ENCODE measurements around the gene OR2H1.

The OR2H1 gene

DNA sequence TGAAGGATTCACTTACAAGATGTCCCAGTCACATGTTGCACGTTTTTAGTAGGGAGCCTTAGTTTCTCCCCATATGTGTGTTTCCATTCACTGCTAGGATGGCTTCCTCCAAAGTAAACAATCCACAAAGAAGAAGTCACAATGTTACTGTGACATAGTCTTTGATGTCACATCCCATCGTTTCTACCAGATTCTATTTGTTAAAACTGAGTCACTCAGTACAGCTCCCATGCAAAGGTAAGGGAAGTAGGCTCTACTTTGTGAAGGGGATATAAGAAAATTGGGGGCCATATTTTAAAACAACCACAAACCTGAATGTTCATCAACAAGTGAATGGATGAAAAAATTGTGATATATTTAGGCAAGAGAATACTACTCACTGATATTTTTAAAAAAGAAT is at the start of gene OR2H1, which contains the start of gene OR11A1:
Gene OR2H1, plus strand, starts transcription at position 185 of the 400 bp plus-strand sequence. CDS start 4,615 bp downstream, outside the sequence.
Gene OR11A1, minus strand, starts transcription at position 101 of the 400 bp plus-strand sequence. CDS start 29,430 bp downstream, outside the sequence.
- Histone ChIP-seq H3K4me1 (ENCODE audit: control insufficient read depth in 1 of 2, insufficient read depth in 1 of 2, low read depth in 1 of 2, low read length in 1 of 2) (no peaks in the 10 kb centered on the region), H3K27ac (no peak within 1 kb of the TSS), H3K36me3 (no peaks in the 10 kb centered on the region), H3K9me3 (no peaks in the 10 kb centered on the region), H3K4me3 (ENCODE audit: low read depth in 1 of 2, low read length in 1 of 2) (no peak within 1 kb of the TSS), H3K27me3 (peaks cover 4% of the 10 kb centered on the region)
- TF ChIP-seq, protein P1, sequence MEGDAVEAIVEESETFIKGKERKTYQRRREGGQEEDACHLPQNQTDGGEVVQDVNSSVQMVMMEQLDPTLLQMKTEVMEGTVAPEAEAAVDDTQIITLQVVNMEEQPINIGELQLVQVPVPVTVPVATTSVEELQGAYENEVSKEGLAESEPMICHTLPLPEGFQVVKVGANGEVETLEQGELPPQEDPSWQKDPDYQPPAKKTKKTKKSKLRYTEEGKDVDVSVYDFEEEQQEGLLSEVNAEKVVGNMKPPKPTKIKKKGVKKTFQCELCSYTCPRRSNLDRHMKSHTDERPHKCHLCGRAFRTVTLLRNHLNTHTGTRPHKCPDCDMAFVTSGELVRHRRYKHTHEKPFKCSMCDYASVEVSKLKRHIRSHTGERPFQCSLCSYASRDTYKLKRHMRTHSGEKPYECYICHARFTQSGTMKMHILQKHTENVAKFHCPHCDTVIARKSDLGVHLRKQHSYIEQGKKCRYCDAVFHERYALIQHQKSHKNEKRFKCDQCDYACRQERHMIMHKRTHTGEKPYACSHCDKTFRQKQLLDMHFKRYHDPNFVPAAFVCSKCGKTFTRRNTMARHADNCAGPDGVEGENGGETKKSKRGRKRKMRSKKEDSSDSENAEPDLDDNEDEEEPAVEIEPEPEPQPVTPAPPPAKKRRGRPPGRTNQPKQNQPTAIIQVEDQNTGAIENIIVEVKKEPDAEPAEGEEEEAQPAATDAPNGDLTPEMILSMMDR (IDR thresholded peaks at IDR 0.05), result no peak

DNA sequence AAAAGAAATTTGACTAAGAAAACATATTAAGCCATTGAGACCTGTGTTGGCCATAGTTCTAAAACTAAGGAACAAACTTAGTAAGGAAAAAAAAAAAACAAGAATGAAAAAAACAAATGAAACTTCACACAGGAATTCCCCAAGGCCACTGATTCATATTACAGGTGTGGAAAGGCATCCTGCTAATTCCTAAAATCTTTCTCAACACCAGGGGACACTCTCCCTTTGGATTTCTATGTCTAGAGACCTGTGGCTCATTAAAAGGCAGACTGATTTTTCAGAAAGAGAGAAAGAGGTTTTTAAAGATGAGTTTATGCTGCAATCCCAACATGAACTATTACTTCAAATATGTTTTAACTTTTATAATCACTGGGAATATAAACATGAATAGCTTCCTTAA is 42.4 kb upstream of the OR2H1 start, which contains the start of gene OR12D1:
Gene OR12D1, plus strand, starts transcription at position 341 of the 400 bp plus-strand sequence.
- Histone ChIP-seq H3K27me3 (peaks cover 3% of the 10 kb centered on the region), H3K4me3 (ENCODE audit: low read depth in 1 of 2, low read length in 1 of 2) (no peak within 1 kb of the TSS), H3K9me3 (no peaks in the 10 kb centered on the region), H3K27ac (no peak within 1 kb of the TSS), H3K36me3 (no peaks in the 10 kb centered on the region), H3K4me1 (ENCODE audit: control insufficient read depth in 1 of 2, insufficient read depth in 1 of 2, low read depth in 1 of 2, low read length in 1 of 2) (no peaks in the 10 kb centered on the region)
- TF ChIP-seq, protein P1 (IDR thresholded peaks at IDR 0.05), result no peak

DNA sequence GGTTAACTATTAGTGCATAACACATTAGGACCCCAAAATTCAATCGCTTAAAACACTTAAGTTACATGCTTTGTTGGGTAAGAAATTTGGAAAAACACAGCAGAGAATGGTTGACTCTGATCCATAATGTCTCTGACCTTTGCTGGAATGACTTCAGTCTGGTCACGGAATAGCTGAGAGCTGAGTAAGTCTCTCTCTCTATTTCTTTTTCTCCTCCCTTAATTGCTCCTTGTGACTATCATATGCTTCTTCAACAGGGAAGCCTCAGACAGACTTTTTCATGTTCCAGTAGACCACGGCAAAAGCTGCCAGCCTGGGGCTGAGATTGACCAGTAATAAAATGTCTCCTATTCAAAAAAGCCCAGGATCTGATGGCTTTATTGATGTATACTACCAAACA is 37.4 kb upstream of the OR2H1 start:
- no peak overlapping the region for H3K27ac ChIP-seq
- no peaks in the 10 kb centered on the region for H3K4me1 ChIP-seq (ENCODE audit: control insufficient read depth in 1 of 2, insufficient read depth in 1 of 2, low read depth in 1 of 2, low read length in 1 of 2)

DNA sequence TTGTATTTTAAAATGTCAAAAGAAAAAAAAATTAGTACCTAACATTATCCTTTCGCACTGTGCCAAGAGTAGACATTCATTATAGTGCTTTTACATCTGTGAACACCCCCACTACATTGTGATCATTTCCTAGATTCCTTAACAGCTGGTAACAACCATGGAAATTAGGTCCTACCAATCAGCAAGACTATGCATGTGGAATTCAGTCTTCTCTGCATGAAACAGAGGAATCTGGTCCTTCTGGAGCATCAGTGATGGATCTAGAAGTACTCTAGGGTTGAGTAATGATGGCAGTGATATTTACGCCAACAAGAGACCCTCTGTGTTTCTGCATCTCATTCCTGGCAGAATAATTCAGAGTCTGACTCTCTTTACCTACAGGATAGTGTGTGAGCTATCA is 32.8 kb upstream of the OR2H1 start:
- H3K27ac ChIP-seq, result no peak overlapping the region

More for the DNA sequence above, 37.4 kb upstream of the OR2H1 start:
- H3K9me3 ChIP-seq, result no peaks in the 10 kb centered on the region
- no peaks in the 10 kb centered on the region for H3K36me3 ChIP-seq
- TF ChIP-seq, protein P1 (IDR thresholded peaks at IDR 0.05), result no peak
- peaks cover 3% of the 10 kb centered on the region for H3K27me3 ChIP-seq
- no peak overlapping the region for H3K4me3 ChIP-seq (ENCODE audit: low read depth in 1 of 2, low read length in 1 of 2)

DNA sequence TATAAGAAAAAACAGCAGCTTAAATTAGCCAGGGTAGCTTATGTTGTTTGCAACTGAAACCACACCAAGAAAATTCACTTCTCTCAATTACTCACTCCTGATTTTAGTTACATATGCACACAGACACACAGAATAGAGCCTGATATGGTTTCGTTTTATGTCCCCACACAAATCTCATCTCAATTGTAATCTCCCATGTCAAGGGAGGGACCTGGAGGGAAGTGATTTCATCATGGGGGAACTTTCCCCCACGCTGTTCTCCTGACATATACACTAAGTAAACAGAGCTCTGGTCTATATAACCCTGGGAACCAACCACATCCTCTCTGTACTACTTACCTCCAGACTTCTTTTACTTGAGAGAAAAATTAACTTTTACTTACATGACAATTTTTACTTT is 32.4 kb upstream of the OR2H1 start:
- H3K36me3 ChIP-seq, result no peaks in the 10 kb centered on the region
- TF ChIP-seq, protein P1 (IDR thresholded peaks at IDR 0.05), result no peak
- H3K4me1 ChIP-seq (ENCODE audit: control insufficient read depth in 1 of 2, insufficient read depth in 1 of 2, low read depth in 1 of 2, low read length in 1 of 2), result no peaks in the 10 kb centered on the region
- H3K27ac ChIP-seq, result no peak overlapping the region
- no peaks in the 10 kb centered on the region for H3K9me3 ChIP-seq
- no peak overlapping the region for H3K4me3 ChIP-seq (ENCODE audit: low read depth in 1 of 2, low read length in 1 of 2)
- no peaks in the 10 kb centered on the region for H3K27me3 ChIP-seq

More for the DNA sequence above, 32.8 kb upstream of the OR2H1 start:
- Histone ChIP-seq H3K9me3 (no peaks in the 10 kb centered on the region), H3K4me1 (ENCODE audit: control insufficient read depth in 1 of 2, insufficient read depth in 1 of 2, low read depth in 1 of 2, low read length in 1 of 2) (no peaks in the 10 kb centered on the region), H3K27me3 (no peaks in the 10 kb centered on the region), H3K36me3 (no peaks in the 10 kb centered on the region), H3K4me3 (ENCODE audit: low read depth in 1 of 2, low read length in 1 of 2) (no peak overlapping the region)
- TF ChIP-seq, protein P1 (IDR thresholded peaks at IDR 0.05), result no peak

All from neutrophil (primary cell).